ENCODE results near the gene STX18. TPM values are rescaled to one million over a fixed set of nuclear protein-coding genes. Genes with fewer than 3 reads are reported as not detected.

STX18 gene
- total and polyA plus RNA-seq, 5 experiments from 2014 or later: 20.0 to 24.9 (median 21.5) TPM

DNA sequence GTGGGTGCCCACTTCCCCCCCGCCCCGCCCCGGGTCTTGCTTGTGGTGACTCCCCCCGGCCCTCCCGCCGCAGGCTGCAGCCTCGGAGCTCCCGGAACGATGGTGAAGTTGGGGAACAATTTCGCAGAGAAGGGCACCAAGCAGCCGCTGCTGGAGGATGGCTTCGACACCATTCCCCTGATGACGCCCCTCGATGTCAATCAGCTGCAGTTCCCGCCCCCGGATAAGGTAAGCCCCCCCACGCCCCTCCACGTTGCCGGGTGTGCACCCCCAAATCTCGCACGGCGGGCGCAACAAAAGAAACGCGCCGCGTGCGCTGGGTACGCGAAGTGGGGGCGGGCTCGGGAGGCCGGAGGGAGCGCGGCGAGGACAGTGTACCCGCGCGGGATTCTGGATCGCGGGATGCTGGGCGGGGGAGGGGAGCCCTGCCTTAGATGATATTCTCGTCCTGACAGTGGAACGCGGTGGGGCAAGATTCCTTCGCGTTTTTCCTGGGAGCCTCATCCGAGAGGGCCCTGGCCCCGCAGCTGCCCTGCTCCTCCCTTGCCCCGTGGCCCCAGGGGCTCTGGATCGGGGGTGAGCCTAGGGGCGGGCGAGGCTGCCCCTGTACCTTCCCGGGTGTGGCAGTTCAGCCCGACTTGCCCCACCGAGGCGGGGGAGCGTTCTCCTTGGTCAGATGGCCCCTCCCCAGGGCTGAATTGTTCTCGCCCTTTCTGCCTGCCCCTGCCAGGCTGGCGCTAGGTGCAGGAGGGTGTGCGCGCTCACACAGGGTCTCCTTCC lies 154.1 kb downstream of the STX18 start:
- DNase-seq: peak; percentile 15 to 84 (median 62)
- peak; percentile 37 to 52 for ATAC-seq
- Mint-ChIP-seq H3K27me3 (peaks cover 0 to 25% (median 0%) of the 10 kb centered on the region in 5 donors), H3K27ac (peak overlapping the region; percentile 4 to 86 (median 63)), H3K36me3 (peaks cover 0 to 18% (median 1%) of the 10 kb centered on the region in 3 donors), H3K4me3 (peak overlapping the region; percentile 76 to 92 (median 86)), H3K4me1 (peaks cover 13 to 38% (median 21%) of the 10 kb centered on the region in 4 donors), H3K9me3 (peaks cover 0 to 2% (median 0%) of the 10 kb centered on the region in 9 donors)
- POLR2A ChIA-PET: interaction anchor here (0.6 to 3.1 kb wide), 16 partner anchors 11 to 157 kb away, joined by 3 to 31 read pairs (median 4); partner anchors contain the start of genes STX18 and TMEM128

- peaks cover 0 to 2% (median 0%) of the 10 kb centered on the region in 9 donors for H3K9me3 Mint-ChIP-seq
- POLR2A ChIA-PET: interaction anchor here (0.6 to 3.1 kb wide), 17 partner anchors 10 to 158 kb away, joined by 3 to 31 read pairs (median 3); partner anchors contain the start of genes STX18 and TMEM128
- H3K36me3 Mint-ChIP-seq: peaks cover 0 to 10% (median 0%) of the 10 kb centered on the region in 3 donors
- peaks cover 13 to 35% (median 20%) of the 10 kb centered on the region in 4 donors for H3K4me1 Mint-ChIP-seq
- H3K27ac Mint-ChIP-seq: peak within 1 kb of the TSS; percentile 52 to 92 (median 82)
- H3K4me3 Mint-ChIP-seq: peak within 1 kb of the TSS; percentile 87 to 97 (median 92)
- DNase-seq: peak; percentile 8 to 74 (median 55)
- ATAC-seq: peak; percentile 62 to 70
- H3K27me3 Mint-ChIP-seq: peaks cover 0 to 33% (median 0%) of the 10 kb centered on the region in 5 donors
These were observed 155.0 kb downstream of the STX18 start, which contains the start of gene NSG1 for GRCh38 chr4:4386736-4387392. Gene NSG1, plus strand, starts transcription at chr4:4387102. Its CDS starts 528 bp downstream, at chr4:4387630.

GRCh38 chr4:4386296-4386735 lies 155.5 kb downstream of the STX18 start:
- peak overlapping the region; percentile 3 to 92 (median 81) for H3K27ac Mint-ChIP-seq
- POLR2A ChIA-PET: interaction anchor here (1.0 to 3.1 kb wide), 10 partner anchors 10 to 155 kb away, joined by 3 to 31 read pairs (median 4); partner anchors contain the start of gene TMEM128

GRCh38 chr4:4385729-4386295 lies 156.0 kb downstream of the STX18 start:
- H3K36me3 Mint-ChIP-seq: peaks cover 0 to 2% (median 0%) of the 10 kb centered on the region in 3 donors
- H3K27ac Mint-ChIP-seq: peak overlapping the region in 7 of 10 donors; percentile 53 to 92 (median 87)
- H3K9me3 Mint-ChIP-seq: peaks cover 0 to 2% (median 0%) of the 10 kb centered on the region in 9 donors
- peaks cover 13 to 30% (median 20%) of the 10 kb centered on the region in 4 donors for H3K4me1 Mint-ChIP-seq
- H3K27me3 Mint-ChIP-seq: peaks cover 0 to 35% (median 0%) of the 10 kb centered on the region in 5 donors
- no peak for DNase-seq
- ATAC-seq: peak in 1 of 2 donors; percentile 1
- POLR2A ChIA-PET: interaction anchor here (0.6 to 3.1 kb wide), 5 partner anchors 37 to 138 kb away, joined by 3 to 31 read pairs (median 3); partner anchors contain the start of gene TMEM128
- H3K4me3 Mint-ChIP-seq: peak overlapping the region; percentile 87 to 97 (median 90)

More at GRCh38 chr4:4386296-4386735, 155.5 kb downstream of the STX18 start:
- peak overlapping the region; percentile 87 to 97 (median 90) for H3K4me3 Mint-ChIP-seq
- ATAC-seq: peak; percentile 67 to 71
- peaks cover 0 to 5% (median 0%) of the 10 kb centered on the region in 3 donors for H3K36me3 Mint-ChIP-seq
- peaks cover 13 to 32% (median 20%) of the 10 kb centered on the region in 4 donors for H3K4me1 Mint-ChIP-seq
- DNase-seq: peak; percentile 10 to 78 (median 45)
- peaks cover 0 to 2% (median 0%) of the 10 kb centered on the region in 9 donors for H3K9me3 Mint-ChIP-seq
- peaks cover 0 to 35% (median 0%) of the 10 kb centered on the region in 5 donors for H3K27me3 Mint-ChIP-seq

DNA sequence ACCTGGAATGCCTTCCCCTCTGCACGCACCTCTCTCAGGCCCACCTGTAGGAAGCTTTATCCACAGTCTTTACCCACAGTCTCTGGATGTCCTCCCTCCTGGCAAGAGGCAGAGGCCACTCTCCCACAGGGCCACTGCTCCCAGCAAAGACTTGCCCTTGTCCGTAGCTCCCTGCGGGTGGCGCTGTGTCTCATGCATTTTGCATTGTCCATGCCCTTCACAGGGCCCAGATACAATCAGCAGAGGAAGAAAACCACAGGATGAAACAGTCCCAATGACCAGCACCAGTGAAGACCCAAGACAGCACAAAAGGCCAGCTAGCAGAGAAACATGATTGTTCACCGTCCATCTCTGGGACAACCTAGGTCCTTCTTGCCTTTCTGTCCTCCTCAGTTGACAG lies 157.0 kb downstream of the STX18 start:
- Mint-ChIP-seq H3K36me3 (no peaks in the 10 kb centered on the region), H3K27me3 (peaks cover 0 to 37% (median 0%) of the 10 kb centered on the region in 5 donors), H3K9me3 (peaks cover 0 to 2% (median 0%) of the 10 kb centered on the region in 9 donors), H3K27ac (peak overlapping the region in 4 of 10 donors; percentile 5 to 74 (median 56)), H3K4me1 (peaks cover 13 to 29% (median 20%) of the 10 kb centered on the region in 4 donors), H3K4me3 (peak overlapping the region; percentile 57 to 87 (median 75))
- peak in 1 of 10 donors; percentile 19 for DNase-seq
- POLR2A ChIA-PET: interaction anchor here (0.8 to 3.1 kb wide), 2 partner anchors 32 to 36 kb away, joined by 3 to 31 read pairs; no protein-coding TSS in a partner anchor
- no peak for ATAC-seq

GRCh38 chr4:4383085-4383484 lies 158.8 kb downstream of the STX18 start:
- no peak overlapping the region for H3K4me3 Mint-ChIP-seq
- H3K27ac Mint-ChIP-seq: no peak overlapping the region
- H3K27me3 Mint-ChIP-seq: peaks cover 0 to 45% (median 0%) of the 10 kb centered on the region in 5 donors
- H3K4me1 Mint-ChIP-seq: peaks cover 9 to 16% (median 13%) of the 10 kb centered on the region in 4 donors
- POLR2A ChIA-PET: interaction anchor here (0.7 to 0.8 kb wide), 2 partner anchors 34 to 44 kb away, joined by 3 read pairs; no protein-coding TSS in a partner anchor
- H3K9me3 Mint-ChIP-seq: peaks cover 0 to 2% (median 0%) of the 10 kb centered on the region in 9 donors
- DNase-seq: no peak
- H3K36me3 Mint-ChIP-seq: no peaks in the 10 kb centered on the region
- ATAC-seq: no peak

- Mint-ChIP-seq H3K27me3 (peaks cover 0 to 38% (median 1%) of the 10 kb centered on the region in 5 donors), H3K4me3 (peak overlapping the region in 1 of 10 donors; percentile 46), H3K36me3 (no peaks in the 10 kb centered on the region), H3K4me1 (peaks cover 0 to 3% (median 2%) of the 10 kb centered on the region in 4 donors), H3K27ac (no peak overlapping the region), H3K9me3 (peaks cover 0 to 7% (median 0%) of the 10 kb centered on the region in 9 donors)
- POLR2A ChIA-PET: interaction anchor here (1.2 kb wide), 1 partner anchor 31 kb away, joined by 3 read pairs; no protein-coding TSS in a partner anchor
- DNase-seq: no peak
- ATAC-seq: no peak
These were observed 162.2 kb downstream of the STX18 start for GRCh38 chr4:4379540-4380087.

- no peaks in the 10 kb centered on the region for H3K36me3 Mint-ChIP-seq
- H3K4me3 Mint-ChIP-seq: no peak overlapping the region
- peaks cover 0 to 10% (median 0%) of the 10 kb centered on the region in 9 donors for H3K9me3 Mint-ChIP-seq
- POLR2A ChIA-PET: no interaction called here
- H3K27ac Mint-ChIP-seq: no peak overlapping the region
- H3K4me1 Mint-ChIP-seq: peaks cover 0 to 3% (median 0%) of the 10 kb centered on the region in 4 donors
- peaks cover 0 to 22% (median 1%) of the 10 kb centered on the region in 5 donors for H3K27me3 Mint-ChIP-seq
- DNase-seq (no peak), ATAC-seq (no peak)
These were observed 164.0 kb downstream of the STX18 start for GRCh38 chr4:4377732-4378460.

DNA sequence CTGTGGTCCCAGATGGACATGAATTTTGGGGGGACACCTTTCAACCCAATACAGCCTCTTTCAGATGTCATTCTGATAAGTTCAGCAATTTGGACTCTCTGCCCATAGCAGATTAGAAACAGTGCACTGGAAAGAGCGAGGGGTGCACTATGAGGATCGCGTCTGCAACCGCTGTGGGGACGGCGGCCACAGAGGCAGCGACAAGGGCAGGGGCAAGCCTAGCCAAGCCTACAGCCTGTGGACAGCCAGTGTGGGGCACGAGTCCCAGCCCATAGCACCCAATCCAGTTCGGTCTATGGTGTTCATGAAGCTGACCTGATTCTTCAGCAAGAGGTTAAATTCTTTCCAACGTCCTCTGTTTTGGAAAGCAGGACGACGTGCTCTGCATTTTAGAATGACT lies 164.7 kb downstream of the STX18 start:
- H3K36me3 Mint-ChIP-seq: no peaks in the 10 kb centered on the region
- H3K4me3 Mint-ChIP-seq: no peak overlapping the region
- H3K9me3 Mint-ChIP-seq: peaks cover 0 to 10% (median 0%) of the 10 kb centered on the region in 9 donors
- POLR2A ChIA-PET: interaction anchor here (1.4 kb wide), 1 partner anchor 10 kb away, joined by 4 read pairs; the partner anchor contains the start of gene NSG1
- H3K27me3 Mint-ChIP-seq: peaks cover 0 to 15% (median 1%) of the 10 kb centered on the region in 5 donors
- DNase-seq (no peak), ATAC-seq (no peak)
- no peak overlapping the region for H3K27ac Mint-ChIP-seq
- H3K4me1 Mint-ChIP-seq: peaks cover 0 to 3% (median 0%) of the 10 kb centered on the region in 4 donors

DNA sequence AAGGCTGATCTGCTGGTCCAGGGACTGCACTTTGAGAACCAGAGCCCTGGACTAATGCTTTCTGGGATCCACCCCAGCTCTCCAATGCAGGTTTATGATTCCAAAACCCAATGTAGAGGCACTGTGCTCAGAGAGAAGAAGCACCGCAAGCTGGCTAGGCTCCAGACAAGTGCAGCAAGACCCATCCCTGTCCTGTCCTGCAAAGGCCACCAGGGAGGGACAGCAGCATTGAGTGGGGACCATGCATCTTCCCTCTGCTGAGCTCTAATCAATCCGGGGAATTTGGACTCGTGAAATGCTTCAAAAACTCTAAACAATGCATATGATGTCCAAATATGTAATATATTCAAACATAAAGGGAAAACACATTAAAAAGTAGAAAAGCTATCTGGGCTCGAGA lies 165.8 kb downstream of the STX18 start:
- Mint-ChIP-seq H3K9me3 (peaks cover 0 to 10% (median 0%) of the 10 kb centered on the region in 9 donors), H3K4me3 (no peak overlapping the region), H3K4me1 (peaks cover 0 to 3% (median 0%) of the 10 kb centered on the region in 4 donors), H3K36me3 (no peaks in the 10 kb centered on the region), H3K27ac (no peak overlapping the region), H3K27me3 (peaks cover 0 to 10% (median 1%) of the 10 kb centered on the region in 5 donors)
- POLR2A ChIA-PET: interaction anchor here (1.4 kb wide), 1 partner anchor 11 kb away, joined by 4 read pairs; the partner anchor contains the start of gene NSG1
- ATAC-seq (no peak), DNase-seq (no peak)

Measured in naive thymus-derived CD8-positive, alpha-beta T cell (primary cell).